ENCODE results near the gene PLOD1. TPM values are rescaled to one million over a fixed set of nuclear protein-coding genes. Genes with fewer than 3 reads are reported as not detected.
"Not testable (repeated sequence)": the region's sequence is repeated elsewhere in the genome, so short reads cannot be mapped to it uniquely, and the experiment has no call there.

The PLOD1 gene
- total and polyA plus RNA-seq, 2 donors (not counting 1 experiment from before 2014, with no cell fraction given) = 10.4 to 13.4 TPM

DNA sequence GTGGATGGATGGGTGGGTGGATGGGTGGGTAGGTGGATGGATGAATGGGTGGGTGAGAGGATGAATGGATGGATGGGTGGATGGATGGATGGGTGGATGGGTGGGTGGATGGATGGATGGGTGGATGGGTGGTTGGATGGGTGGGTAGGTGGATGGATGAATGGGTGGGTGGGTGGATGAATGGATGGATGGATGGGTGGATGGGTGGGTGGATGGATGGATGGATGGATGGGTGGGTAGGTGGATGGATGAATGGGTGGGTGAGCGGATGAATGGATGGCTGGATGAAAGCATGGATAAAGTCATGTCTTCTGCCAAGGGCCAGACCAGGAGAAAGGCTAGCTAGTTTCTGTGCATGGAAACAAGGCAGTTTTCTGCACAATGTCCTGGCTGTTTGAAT is 40.0 kb upstream of the PLOD1 start:
- WGBS (ENCODE audit: insufficient coverage) = 83% methylated on average over 1 of the region's 1 CpG
- DNase-seq; H3K9me3 Mint-ChIP-seq (ENCODE audit: insufficient read depth); H3K79me2 ChIP-seq (ENCODE audit: control insufficient read depth, insufficient read depth, low read length); ATAC-seq (ENCODE audit: low read depth); H3K4me3 Mint-ChIP-seq; H3K4me2 ChIP-seq (replicated peaks; ENCODE audit: low read depth, low read length, poor library complexity, severe bottlenecking); H4K20me1 ChIP-seq (ENCODE audit: control insufficient read depth, insufficient read depth, low read length, poor library complexity, severe bottlenecking); H3K4me3 ChIP-seq (ENCODE audit: control extremely low read depth in 1 of 5, extremely low read depth in 1 of 5, insufficient read depth in 1 of 5, low read depth in 2 of 5, low read length in 4 of 5); H3K36me3 ChIP-seq (replicated peaks in 1 of 2; ENCODE audit: control extremely low read depth in 1 of 2, control insufficient read depth in 1 of 2, extremely low read depth in 1 of 2, insufficient read depth in 2 of 2, low read length in 1 of 2); H3K4me1 ChIP-seq (ENCODE audit: control insufficient read depth in 2 of 2, insufficient read depth in 2 of 2, low read length in 2 of 2); H3K9ac ChIP-seq (ENCODE audit: low read length); H3K4me1 Mint-ChIP-seq; H3K27ac ChIP-seq (ENCODE audit: low read length in 2 of 2); H2AFZ ChIP-seq (ENCODE audit: insufficient read depth, low read depth, low read length, poor library complexity, severe bottlenecking); H3K27ac Mint-ChIP-seq; H3K9me3 ChIP-seq (ENCODE audit: control extremely low read depth in 1 of 3, control insufficient read depth in 2 of 3, insufficient read depth in 1 of 3, low read length in 2 of 3): not testable (repeated sequence)
- ChIA-PET CTCF (interaction anchor here (0.8 to 4.2 kb wide), 3 partner anchors 55 to 857 kb away, joined by 3 to 36 read pairs (median 10); no protein-coding TSS in a partner anchor), POLR2A (interaction anchor here (0.5 kb wide), 1 partner anchor 798 kb away, joined by 7 read pairs; no protein-coding TSS in a partner anchor)
- H3K27me3 Mint-ChIP-seq = peaks cover 19% of the 10 kb centered on the region
- intact Hi-C loops (cut with micrococcal nuclease) = loop anchor here (1.0 to 5.0 kb wide), 3 partner anchors 56 to 857 kb away; partner anchors contain the start of genes FBXO2 and FBXO44
- H3K27me3 ChIP-seq (replicated peaks in 1 of 4; ENCODE audit: control extremely low read depth in 1 of 4, control insufficient read depth in 3 of 4, insufficient read depth in 4 of 4, low read length in 3 of 4) = peaks cover 0 to 20% (median 8%) of the 10 kb centered on the region in 4 experiments

DNA sequence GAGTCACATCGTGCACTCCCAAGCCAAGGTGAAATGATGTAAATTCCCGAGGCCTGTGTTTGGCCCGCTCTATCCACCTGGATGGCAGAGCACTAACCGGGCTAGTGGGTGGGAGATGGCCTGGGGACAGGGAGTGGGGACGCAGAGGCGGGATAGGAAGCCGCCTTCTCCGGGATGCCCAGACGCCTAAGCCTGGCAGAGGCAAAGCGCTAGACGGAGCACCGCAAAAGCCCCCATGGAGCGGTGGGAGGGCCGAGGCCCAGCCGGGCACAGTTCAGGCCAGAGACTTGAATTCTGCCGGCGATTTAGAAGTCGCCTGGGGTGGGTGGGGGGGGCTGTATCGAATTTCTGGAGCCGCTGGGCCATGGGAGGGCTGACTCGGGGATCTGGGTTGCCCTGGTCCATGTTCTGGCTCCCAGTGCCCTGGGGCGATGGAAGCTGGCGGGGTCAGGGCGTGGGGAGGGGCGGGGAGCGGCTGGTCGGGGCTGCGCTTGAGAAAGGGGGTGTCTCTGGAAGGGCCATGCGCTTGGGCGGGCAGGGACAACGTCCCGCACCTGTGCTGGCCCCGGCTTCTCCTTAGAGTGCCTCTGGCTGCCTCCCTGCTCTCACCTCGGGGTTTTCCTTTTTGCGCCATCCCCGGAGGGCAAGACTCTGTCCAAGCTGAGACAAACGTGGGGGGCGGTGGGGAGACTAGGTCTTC is 36.3 kb upstream of the PLOD1 start:
- Histone ChIP-seq H2AFZ (ENCODE audit: insufficient read depth, low read depth, low read length, poor library complexity, severe bottlenecking) (no peak overlapping the region), H3K27me3 (replicated peaks in 1 of 4; ENCODE audit: control extremely low read depth in 1 of 4, control insufficient read depth in 3 of 4, insufficient read depth in 4 of 4, low read length in 3 of 4) (peaks cover 0 to 22% (median 9%) of the 10 kb centered on the region in 4 experiments), H3K4me2 (replicated peaks; ENCODE audit: low read depth, low read length, poor library complexity, severe bottlenecking) (no peak overlapping the region), H3K79me2 (ENCODE audit: control insufficient read depth, insufficient read depth, low read length) (no peaks in the 10 kb centered on the region), H3K4me3 (ENCODE audit: control extremely low read depth in 1 of 5, extremely low read depth in 1 of 5, insufficient read depth in 1 of 5, low read depth in 2 of 5, low read length in 4 of 5) (no peak overlapping the region), H3K4me1 (ENCODE audit: control insufficient read depth in 2 of 2, insufficient read depth in 2 of 2, low read length in 2 of 2) (no peaks in the 10 kb centered on the region), H3K36me3 (replicated peaks in 1 of 2; ENCODE audit: control extremely low read depth in 1 of 2, control insufficient read depth in 1 of 2, extremely low read depth in 1 of 2, insufficient read depth in 2 of 2, low read length in 1 of 2) (no peaks in the 10 kb centered on the region), H4K20me1 (ENCODE audit: control insufficient read depth, insufficient read depth, low read length, poor library complexity, severe bottlenecking) (no peaks in the 10 kb centered on the region), H3K9ac (ENCODE audit: low read length) (no peak overlapping the region), H3K27ac (ENCODE audit: low read length in 2 of 2) (no peak overlapping the region), H3K9me3 (ENCODE audit: control extremely low read depth in 1 of 3, control insufficient read depth in 2 of 3, insufficient read depth in 1 of 3, low read length in 2 of 3) (peaks cover 0 to 3% (median 0%) of the 10 kb centered on the region in 3 donors)
- WGBS (ENCODE audit: insufficient coverage) = 35% methylated on average over 29 of the region's 38 CpGs
- CTCF ChIA-PET = interaction anchor here (0.8 to 1.0 kb wide), 2 partner anchors 113 to 861 kb away, joined by 3 read pairs; no protein-coding TSS in a partner anchor
- H3K4me3 Mint-ChIP-seq = no peak overlapping the region
- intact Hi-C loops (cut with micrococcal nuclease) = no loop called here
- H3K4me1 Mint-ChIP-seq = no peaks in the 10 kb centered on the region
- H3K9me3 Mint-ChIP-seq (ENCODE audit: insufficient read depth) = no peaks in the 10 kb centered on the region
- TF ChIP-seq, protein P1, sequence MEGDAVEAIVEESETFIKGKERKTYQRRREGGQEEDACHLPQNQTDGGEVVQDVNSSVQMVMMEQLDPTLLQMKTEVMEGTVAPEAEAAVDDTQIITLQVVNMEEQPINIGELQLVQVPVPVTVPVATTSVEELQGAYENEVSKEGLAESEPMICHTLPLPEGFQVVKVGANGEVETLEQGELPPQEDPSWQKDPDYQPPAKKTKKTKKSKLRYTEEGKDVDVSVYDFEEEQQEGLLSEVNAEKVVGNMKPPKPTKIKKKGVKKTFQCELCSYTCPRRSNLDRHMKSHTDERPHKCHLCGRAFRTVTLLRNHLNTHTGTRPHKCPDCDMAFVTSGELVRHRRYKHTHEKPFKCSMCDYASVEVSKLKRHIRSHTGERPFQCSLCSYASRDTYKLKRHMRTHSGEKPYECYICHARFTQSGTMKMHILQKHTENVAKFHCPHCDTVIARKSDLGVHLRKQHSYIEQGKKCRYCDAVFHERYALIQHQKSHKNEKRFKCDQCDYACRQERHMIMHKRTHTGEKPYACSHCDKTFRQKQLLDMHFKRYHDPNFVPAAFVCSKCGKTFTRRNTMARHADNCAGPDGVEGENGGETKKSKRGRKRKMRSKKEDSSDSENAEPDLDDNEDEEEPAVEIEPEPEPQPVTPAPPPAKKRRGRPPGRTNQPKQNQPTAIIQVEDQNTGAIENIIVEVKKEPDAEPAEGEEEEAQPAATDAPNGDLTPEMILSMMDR (IDR thresholded peaks at IDR 0.05) = no peak
- no peak for TF ChIP-seq EZH2 (IDR thresholded peaks at IDR 0.05; ENCODE audit: borderline replicate concordance, insufficient read depth, low read depth, low read length, poor library complexity, severe bottlenecking)
- H3K27me3 Mint-ChIP-seq = peaks cover 22% of the 10 kb centered on the region
- POLR2A ChIA-PET = interaction anchor here (0.6 to 1.3 kb wide), 2 partner anchors 10 to 131 kb away, joined by 3 to 6 read pairs; no protein-coding TSS in a partner anchor
- ATAC-seq (ENCODE audit: low read depth) (no peak), DNase-seq (no peak)
- no peak overlapping the region for H3K27ac Mint-ChIP-seq

All from B cell (primary cell).